AG10803 (cell line): ENCODE results near the gene CLIC4.

Experiments used
- DNase-seq: peaks from one replicate; pipeline ENCODE4 v3.0.0; 2010; ENCODE audit warnings: low read depth
- H3K4me3 ChIP-seq: 2 replicates; pipeline ENCODE4 v1.5.1; 2011; ENCODE audit warnings: mild to moderate bottlenecking, low read length, control low read depth
- CTCF ChIP-seq: conservative IDR thresholded peaks from 2 replicates; pipeline ENCODE4 v1.5.1; 2011; ENCODE audit warnings: mild to moderate bottlenecking, low read length, control low read depth, inconsistent platforms

The CLIC4 gene

GRCh38 chr1:24846671-24847070 is 101.4 kb downstream of the CLIC4 start:
- DNase-seq: no peak
- TF ChIP-seq CTCF: no peak
- H3K4me3 ChIP-seq: no peak overlapping the region

- peak; percentile 86 for DNase-seq
- peak overlapping the region; percentile 55 for H3K4me3 ChIP-seq
- peak; percentile 83 for TF ChIP-seq CTCF
Observed at GRCh38 chr1:24847995-24848881, 103.0 kb downstream of the CLIC4 start.

GRCh38 chr1:24849672-24850295 is 104.5 kb downstream of the CLIC4 start:
- peak; percentile 40 for TF ChIP-seq CTCF
- H3K4me3 ChIP-seq: no peak overlapping the region
- DNase-seq: peak; percentile 25

- DNase-seq: no peak
- no peak for TF ChIP-seq CTCF
- H3K4me3 ChIP-seq: no peak overlapping the region
Observed at GRCh38 chr1:24850328-24850920, 105.2 kb downstream of the CLIC4 start.

GRCh38 chr1:24853649-24854048 is 108.4 kb downstream of the CLIC4 start:
- no peak for TF ChIP-seq CTCF
- no peak overlapping the region for H3K4me3 ChIP-seq
- no peak for DNase-seq

- H3K4me3 ChIP-seq: no peak overlapping the region
- no peak for DNase-seq
- TF ChIP-seq CTCF: no peak
Observed at GRCh38 chr1:24855474-24855873, 110.2 kb downstream of the CLIC4 start.
